GM12892 (cell line): ENCODE measurements around the gene PVALEF.

Experiments used
- DNase-seq: peaks from one replicate; pipeline ENCODE4 v3.0.0; 2011; ENCODE audit not compliant: insufficient read length
- FAIRE-seq: peaks from 2 replicates; lab custom pipeline; 2011; peaks lifted over from hg19 to GRCh38; lab: Jason Lieb, UNC
- POLR2A ChIP-seq: IDR thresholded peaks from 2 replicates; pipeline ENCODE4 v1.6.1; 2011; ENCODE audit warnings: low read depth, low read length, control low read depth
- POLR2AphosphoS5 ChIP-seq: IDR thresholded peaks from 2 replicates; pipeline ENCODE4 v1.6.1; 2011; ENCODE audit warnings: low read depth, low read length, control low read depth
- TAF1 ChIP-seq: IDR thresholded peaks from 2 replicates; pipeline ENCODE4 v1.6.1; 2011; ENCODE audit warnings: low read depth, mild to moderate bottlenecking, control low read depth, low read length, borderline replicate concordance

Gene PVALEF

GRCh38 chr17:81198826-81199481 lies 33.6 kb downstream of the PVALEF start:
- FAIRE-seq (no peak), DNase-seq (no peak)
- TF ChIP-seq POLR2A (no peak), POLR2AphosphoS5 (no peak), TAF1 (no peak)

DNA sequence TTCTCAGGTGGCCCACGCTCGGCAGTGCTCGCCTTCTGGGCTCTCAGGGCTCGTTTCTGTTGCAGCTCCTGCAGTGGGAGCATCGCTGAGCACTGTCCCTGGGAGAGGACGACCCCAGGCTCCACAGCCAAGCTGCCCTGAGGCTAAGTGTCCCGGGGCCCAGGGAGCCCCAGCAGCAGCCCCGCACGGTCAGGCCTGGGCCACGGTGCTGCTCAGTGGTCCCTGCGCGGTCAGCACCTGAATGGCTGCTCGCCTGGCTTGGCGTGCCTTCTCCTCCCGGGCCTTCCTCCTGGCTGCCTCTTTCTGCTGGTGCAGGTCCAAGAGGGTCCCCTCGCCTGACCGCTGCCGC lies 34.1 kb downstream of the PVALEF start:
- TF ChIP-seq POLR2AphosphoS5 (no peak), TAF1 (no peak), POLR2A (no peak)
- no peak for DNase-seq
- no peak for FAIRE-seq

DNA sequence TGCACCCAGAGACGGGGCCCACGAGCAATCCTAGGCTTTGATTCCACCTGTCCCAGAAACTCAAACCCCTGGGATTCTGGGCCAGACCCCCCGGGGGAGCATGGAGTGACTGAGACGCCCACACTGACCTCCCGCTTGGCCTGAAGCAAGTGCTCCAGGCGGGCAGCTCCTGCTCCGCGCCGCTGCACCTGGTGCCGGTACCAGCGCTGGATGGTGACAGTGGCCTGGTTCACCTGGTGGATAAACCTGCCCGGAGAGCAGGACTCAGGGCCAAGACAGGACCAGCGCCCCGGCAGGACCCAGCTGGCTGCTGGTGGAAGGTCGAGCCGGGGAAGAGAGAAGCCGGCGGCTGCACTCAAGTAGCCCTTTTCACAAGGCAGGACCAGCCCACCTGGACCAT lies 34.9 kb downstream of the PVALEF start:
- DNase-seq (no peak), FAIRE-seq (no peak)
- TF ChIP-seq POLR2AphosphoS5 (no peak), POLR2A (no peak), TAF1 (no peak)

GRCh38 chr17:81200695-81201580 lies 35.6 kb downstream of the PVALEF start:
- peak; percentile 24 for FAIRE-seq
- TF ChIP-seq POLR2AphosphoS5 (no peak), TAF1 (no peak), POLR2A (no peak)
- DNase-seq = peak; percentile 62

DNA sequence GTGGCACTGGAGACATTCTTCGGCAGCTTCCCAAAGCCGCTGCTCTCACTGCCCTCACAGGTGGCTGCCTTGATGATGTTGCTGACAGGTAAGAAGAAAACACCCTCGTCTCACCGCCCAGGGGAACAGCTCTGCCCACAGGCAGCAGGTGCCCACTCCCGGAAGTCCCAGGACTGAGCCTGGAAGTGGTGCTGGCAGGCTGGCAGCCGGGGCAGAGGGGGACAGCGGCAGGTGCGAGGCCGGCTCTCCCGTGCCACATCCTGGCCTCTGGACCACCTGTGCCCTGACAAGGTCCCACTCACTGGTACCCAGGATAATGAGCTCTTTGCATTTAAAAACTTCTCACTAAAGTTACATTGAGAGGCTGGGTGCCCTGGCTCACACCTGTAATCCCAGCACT lies 37.0 kb downstream of the PVALEF start:
- FAIRE-seq = no peak

DNA sequence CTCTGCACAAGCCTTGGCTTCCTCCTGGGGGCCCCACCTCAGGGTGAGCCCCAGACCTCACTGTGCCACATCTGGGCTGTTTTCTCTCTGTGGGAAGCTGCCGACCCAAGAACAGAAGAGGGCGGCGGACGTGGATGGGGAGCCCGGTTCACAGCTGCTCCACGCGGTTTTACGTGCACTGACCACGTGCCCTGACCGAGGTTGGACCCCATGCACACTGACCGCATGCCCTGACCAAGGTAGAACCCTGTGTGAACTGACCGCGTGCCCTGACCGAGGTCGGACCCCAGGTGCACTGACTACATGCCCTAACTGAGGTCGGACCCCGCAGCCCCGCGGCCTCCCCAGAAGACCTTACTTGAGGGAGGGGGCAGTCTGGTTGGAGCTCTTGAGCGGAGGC lies 37.8 kb downstream of the PVALEF start:
- DNase-seq (no peak), FAIRE-seq (no peak)
- TF ChIP-seq POLR2A (no peak), TAF1 (no peak), POLR2AphosphoS5 (no peak)

More for the DNA sequence above, 37.0 kb downstream of the PVALEF start:
- no peak for DNase-seq
- TF ChIP-seq TAF1 = no peak
- TF ChIP-seq POLR2AphosphoS5 = no peak
- no peak for TF ChIP-seq POLR2A

DNA sequence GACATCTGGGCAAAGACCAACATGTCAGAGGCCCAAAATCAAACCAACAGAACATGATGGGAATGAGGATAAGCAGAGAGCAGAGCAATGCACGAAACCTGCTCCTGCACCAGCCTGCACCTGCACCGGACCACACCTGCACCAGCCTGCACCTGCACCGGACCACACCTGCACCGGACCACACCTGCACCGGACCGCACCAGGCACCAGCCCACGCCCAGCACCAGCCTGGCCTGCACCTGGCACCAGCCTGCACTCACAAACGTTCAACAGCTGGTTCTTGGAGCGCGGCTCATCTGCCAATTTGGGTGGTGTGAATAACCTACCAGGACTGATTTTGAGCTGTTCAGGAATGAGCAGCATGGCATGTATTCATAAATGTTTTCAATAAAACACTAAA lies 39.3 kb downstream of the PVALEF start:
- DNase-seq (no peak), FAIRE-seq (no peak)
- no peak for TF ChIP-seq POLR2AphosphoS5
- TF ChIP-seq POLR2A = no peak
- TF ChIP-seq TAF1 = no peak

- DNase-seq (no peak), FAIRE-seq (no peak)
- TF ChIP-seq POLR2AphosphoS5 (no peak), TAF1 (no peak)
Observed at GRCh38 chr17:81206166-81206565, 40.9 kb downstream of the PVALEF start.

- TF ChIP-seq POLR2AphosphoS5 (no peak), POLR2A (no peak), TAF1 (no peak)
- DNase-seq = no peak
- FAIRE-seq = no peak
Observed at GRCh38 chr17:81206657-81207056, 41.4 kb downstream of the PVALEF start.

GRCh38 chr17:81207610-81208581 lies 42.6 kb downstream of the PVALEF start:
- peak; percentile 53 for FAIRE-seq
- no peak for DNase-seq

GRCh38 chr17:81208651-81209050 lies 43.3 kb downstream of the PVALEF start:
- no peak for FAIRE-seq

More at GRCh38 chr17:81207610-81208581, 42.6 kb downstream of the PVALEF start:
- TF ChIP-seq POLR2A (no peak), TAF1 (no peak), POLR2AphosphoS5 (no peak)

More at GRCh38 chr17:81208651-81209050, 43.3 kb downstream of the PVALEF start:
- no peak for DNase-seq
- no peak for TF ChIP-seq TAF1
- no peak for TF ChIP-seq POLR2A
- no peak for TF ChIP-seq POLR2AphosphoS5
